ENCODE measurements around the gene DHRS7C. TPM values are rescaled to one million over a fixed set of nuclear protein-coding genes. Genes with fewer than 3 reads are reported as not detected.

The DHRS7C gene
- total and polyA plus RNA-seq, 12 donors = 0.51 to 180 (median 15.7) TPM

GRCh38 chr17:9772658-9773057 lies 18.7 kb downstream of the DHRS7C start:
- Histone ChIP-seq H3K4me3 (no peak overlapping the region), H3K36me3 (no peaks in the 10 kb centered on the region), H3K4me1 (peaks cover 0 to under 1% (median 0%) of the 10 kb centered on the region in 9 donors), H3K27ac (no peak overlapping the region), H3K27me3 (peaks cover 0 to 26% (median 18%) of the 10 kb centered on the region in 7 donors), H3K9me3 (peaks cover 0 to 13% (median 0%) of the 10 kb centered on the region in 11 donors)
- 74 to 78% methylated on average over 19 of the region's 19 CpGs for WGBS, 2 donors
- no peak for TF ChIP-seq CTCF (IDR thresholded peaks at IDR 0.05)
- intact Hi-C loops (cut with DNase I) = no loop called here
- ATAC-seq (no peak), DNase-seq (no peak)

- H3K27me3 ChIP-seq = peaks cover 0 to 34% (median 24%) of the 10 kb centered on the region in 7 donors
- peaks cover 0 to 9% (median 0%) of the 10 kb centered on the region in 11 donors for H3K9me3 ChIP-seq
- no peak overlapping the region for H3K27ac ChIP-seq
- no peak overlapping the region for H3K4me3 ChIP-seq
- intact Hi-C loops (cut with DNase I) = no loop called here
- DNase-seq (no peak), ATAC-seq (no peak)
- peaks cover 0 to 11% (median 0%) of the 10 kb centered on the region in 9 donors for H3K4me1 ChIP-seq
- no peaks in the 10 kb centered on the region for H3K36me3 ChIP-seq
- no peak for TF ChIP-seq CTCF (IDR thresholded peaks at IDR 0.05)
- 92 to 93% methylated on average over 27 of the region's 27 CpGs for whole genome bisulfite sequencing, 2 donors
These were observed 19.9 kb downstream of the DHRS7C start for GRCh38 chr17:9771465-9771864.

- no peak overlapping the region for H3K4me3 ChIP-seq
- intact Hi-C loops (cut with DNase I) = loop anchor here in 4 of 10 donors (5.0 kb wide), 1 partner anchor 42 kb away; no protein-coding TSS in a partner anchor
- H3K4me1 ChIP-seq = peaks cover 0 to 19% (median 0%) of the 10 kb centered on the region in 9 donors
- 85% methylated on average over 15 of the region's 15 CpGs for WGBS, 2 donors
- DNase-seq (no peak), ATAC-seq (no peak)
- peaks cover 0 to 44% (median 24%) of the 10 kb centered on the region in 7 donors for H3K27me3 ChIP-seq
- H3K9me3 ChIP-seq = no peaks in the 10 kb centered on the region
- H3K36me3 ChIP-seq = no peaks in the 10 kb centered on the region
- H3K27ac ChIP-seq = no peak overlapping the region
- TF ChIP-seq CTCF (IDR thresholded peaks at IDR 0.05) = no peak
These were observed 22.2 kb downstream of the DHRS7C start for GRCh38 chr17:9769036-9769695.

- Histone ChIP-seq H3K27ac (no peak overlapping the region), H3K27me3 (peaks cover 0 to 44% (median 24%) of the 10 kb centered on the region in 7 donors), H3K9me3 (no peaks in the 10 kb centered on the region), H3K4me1 (peaks cover 0 to 19% (median 0%) of the 10 kb centered on the region in 9 donors), H3K4me3 (no peak overlapping the region), H3K36me3 (no peaks in the 10 kb centered on the region)
- intact Hi-C loops (cut with DNase I) = loop anchor here in 4 of 10 donors (5.0 kb wide), 1 partner anchor 41 kb away; no protein-coding TSS in a partner anchor
- peak; percentile 41 to 78 (median 64) for TF ChIP-seq CTCF (IDR thresholded peaks at IDR 0.05)
- no peak for ATAC-seq
- WGBS, 2 donors = 38 to 44% methylated on average over 5 of the region's 5 CpGs
- no peak for DNase-seq
These were observed 22.9 kb downstream of the DHRS7C start for GRCh38 chr17:9768381-9768934.
